K562 (cell line): ENCODE data around the gene SLA2. TPM values are rescaled to one million over a fixed set of nuclear protein-coding genes. Genes with fewer than 3 reads are reported as not detected.

Experiments
- CBX1 ChIP-seq: sonication (generic); IDR thresholded peaks from 2 replicates; pipeline ENCODE4 v1.6.1; 2016; ENCODE audit warnings: antibody characterized with exemption, low read depth, mild to moderate bottlenecking
- CCNT2 ChIP-seq: IDR thresholded peaks from 2 replicates; pipeline ENCODE4 v1.6.1; 2011; ENCODE audit warnings: borderline replicate concordance, low read depth, mild to moderate bottlenecking, moderate library complexity, mixed read lengths, low read length; ENCODE audit not compliant: insufficient read length; ENCODE audit errors: extremely low read depth
- CSDE1 ChIP-seq, 2 experiments: fragments of 450-650 bp; IDR thresholded peaks; 2 replicates each; pipeline ENCODE4 v1.6.1; 2016; ENCODE audit warnings: mild to moderate bottlenecking in 1 of 2
- FOSL1 ChIP-seq: fragments of 200-800 bp; sonication (Bioruptor generic); conservative IDR thresholded peaks from 2 replicates; pipeline ENCODE4 v1.6.1; 2016; ENCODE audit warnings: missing genetic modification characterization, missing compliant biosample characterization
- FOXA3 ChIP-seq, 2 experiments: fragments of 450-650 bp in 1 of 2; sonication (generic) in 1 of 2; formaldehyde crosslinking; IDR thresholded peaks in 1 of 2; conservative IDR thresholded peaks in 1 of 2; 2 replicates each; pipeline versions ENCODE4 v1.4.0 to v1.8.0; 2020 to 2022; ENCODE audit warnings: mild to moderate bottlenecking in 2 of 2, missing genetic modification reagents in 1 of 2
- GTF2A2 ChIP-seq: IDR thresholded peaks from 2 replicates; pipeline ENCODE4 v1.6.1; 2016; ENCODE audit warnings: mild to moderate bottlenecking, missing genetic modification characterization, missing compliant biosample characterization
- NONO ChIP-seq, 2 experiments: fragments of 200-400 bp in 1 of 2; fragments of 450-650 bp in 1 of 2; formaldehyde crosslinking in 1 of 2; IDR thresholded peaks; 2 replicates each; pipeline ENCODE4 v1.6.1; 2017; ENCODE audit warnings: low read depth in 2 of 2, mild to moderate bottlenecking in 2 of 2, moderate library complexity in 2 of 2, low read length in 1 of 2
- POLR2AphosphoS5 ChIP-seq: IDR thresholded peaks from 2 replicates; pipeline ENCODE4 v1.6.1; 2011; ENCODE audit warnings: mild to moderate bottlenecking, low read depth, low read length, moderate library complexity; ENCODE audit not compliant: control insufficient read depth, insufficient read depth
- POLR2B ChIP-seq: fragments of 450-650 bp; IDR thresholded peaks from 2 replicates; pipeline ENCODE4 v1.6.1; 2018; ENCODE audit warnings: low read depth; ENCODE audit not compliant: partially characterized antibody
- POU5F1 ChIP-seq: fragments of 150-350 bp; IDR thresholded peaks from 2 replicates; pipeline ENCODE4 v1.6.1; 2014; ENCODE audit warnings: borderline replicate concordance, low read length, low read depth, mild to moderate bottlenecking; ENCODE audit not compliant: partially characterized antibody
- RBM22 ChIP-seq: fragments of 200-400 bp; formaldehyde crosslinking; IDR thresholded peaks from 2 replicates; pipeline ENCODE4 v1.6.1; 2018; ENCODE audit warnings: low read length, low read depth; ENCODE audit not compliant: poor library complexity, severe bottlenecking
- SIN3B ChIP-seq: fragments of 450-650 bp; IDR thresholded peaks from 2 replicates; pipeline ENCODE4 v1.6.1; 2017; ENCODE audit warnings: low read depth, mild to moderate bottlenecking, moderate library complexity
- SUPT5H ChIP-seq: fragments of 450-650 bp; IDR thresholded peaks from 2 replicates; pipeline ENCODE4 v1.6.1; 2016
- TAF7 ChIP-seq: fragments of 450-650 bp; IDR thresholded peaks from 2 replicates; pipeline ENCODE4 v1.6.1; 2016; ENCODE audit warnings: missing genetic modification characterization, missing compliant biosample characterization
- ZNF143 ChIP-seq: sonication (generic); formaldehyde crosslinking; IDR thresholded peaks from 2 replicates; pipeline ENCODE4 v1.9.0; 2022; ENCODE audit warnings: mild to moderate bottlenecking, missing genetic modification reagents
- ZNF785 ChIP-seq: fragments of 250-450 bp; sonication (Bioruptor Pico); IDR thresholded peaks from 2 replicates; pipeline ENCODE4 v1.4.0; 2020; ENCODE audit warnings: mild to moderate bottlenecking
- ZSCAN29 ChIP-seq: fragments of 450-650 bp; IDR thresholded peaks from 2 replicates; pipeline ENCODE4 v1.6.1; 2017
- polyA plus RNA-seq, 8 experiments: library from polyadenylated mRNA; depleted of rRNA in 4 of 8; stranded (reverse) in 5 of 8; unstranded in 3 of 8; fragments of >200 nt; fragmentation: Nextera tagmentation in 2 of 8; fragmentation: Illumina TruSeq in 1 of 8; extraction: Ambion mirVana in 2 of 8; extraction: Trizol in 1 of 8; gene quantifications; 2 replicates each; pipeline versions ENCODE4 v1.2.1 to v1.2.3, GENCODE V29; 2011 to 2014; ENCODE audit warnings: inconsistent platforms in 1 of 8, missing spikeins in 1 of 8
- total RNA-seq, 7 experiments: library from RNA; depleted of rRNA in 6 of 7; stranded (reverse); fragments of >200 nt in 6 of 7; fragmentation: Illumina TruSeq in 2 of 7; extraction: Trizol in 2 of 7; gene quantifications; 2 replicates each; pipeline versions ENCODE4 v1.2.1 to v1.2.3, GENCODE V29; 2011 to 2021; ENCODE audit warnings: low replicate concordance in 1 of 7
- TF ChIP-seq, protein P1 (sequence below): fragments of 450-650 bp; IDR thresholded peaks from 2 replicates; pipeline ENCODE4 v1.7.1; 2018; ENCODE audit warnings: mild to moderate bottlenecking, low read depth; ENCODE audit not compliant: partially characterized antibody
- TF ChIP-seq, protein P2 (sequence below), 2 experiments: fragments of 250-450 bp in 1 of 2; fragments of 450-650 bp in 1 of 2; sonication (Bioruptor Pico) in 1 of 2; IDR thresholded peaks; 2 replicates each; pipeline versions ENCODE4 v1.6.1 to v1.8.0; 2016 to 2021; ENCODE audit warnings: mild to moderate bottlenecking in 2 of 2, moderate library complexity in 2 of 2, missing compliant biosample characterization in 1 of 2, missing genetic modification characterization in 1 of 2
- TF ChIP-seq, protein P3 (sequence below): fragments of 450-650 bp; IDR thresholded peaks from 2 replicates; pipeline ENCODE4 v1.6.1; 2016; ENCODE audit warnings: antibody characterized with exemption
- TF ChIP-seq, protein P4 (sequence below): fragments of 250-450 bp; sonication (Bioruptor Pico); IDR thresholded peaks from 2 replicates; pipeline ENCODE4 v1.4.0; 2020

SLA2 gene
- total and polyA plus RNA-seq, 9 of the 15 experiments (the other 6 are each of a cell fraction or from before 2014, with no cell fraction given): 0.07 TPM; not detected in 7

DNA sequence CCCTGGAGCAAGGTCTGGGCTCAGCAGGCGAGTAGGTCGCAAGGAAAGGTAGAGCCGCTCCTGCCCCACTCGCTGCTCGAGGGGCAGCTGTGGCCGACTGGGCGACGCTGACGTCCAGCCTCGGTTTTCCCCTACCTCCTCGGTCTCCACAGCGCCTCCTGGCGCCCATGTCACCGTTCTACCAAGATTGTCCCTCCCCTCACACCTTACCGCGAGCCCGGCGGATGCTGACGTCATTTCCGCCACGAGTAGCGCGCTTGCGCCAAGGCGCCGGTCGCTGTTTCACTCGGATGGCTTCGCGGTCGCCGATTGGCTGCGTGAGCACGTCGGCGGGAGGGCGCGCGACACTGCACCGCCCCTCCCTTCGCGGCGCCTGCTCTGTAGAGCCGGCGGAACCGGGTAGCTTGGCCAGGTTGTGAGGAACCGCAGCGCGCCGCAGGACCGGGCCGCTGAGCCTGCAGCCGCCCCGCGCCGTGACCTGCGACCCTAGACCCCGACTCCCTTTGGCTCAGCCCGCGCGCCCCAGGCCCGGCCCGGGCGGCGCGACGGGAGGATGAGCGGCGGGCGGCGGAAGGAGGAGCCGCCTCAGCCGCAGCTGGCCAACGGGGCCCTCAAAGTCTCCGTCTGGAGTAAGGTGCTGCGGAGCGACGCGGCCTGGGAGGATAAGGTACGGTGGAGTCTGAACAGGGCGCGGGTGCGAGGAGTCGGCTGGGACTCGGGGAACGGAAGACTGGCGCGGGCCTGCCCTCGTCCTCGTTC is 40.4 kb downstream of the SLA2 start, which contains the start of gene RAB5IF (continued):
- TF ChIP-seq RBM22: no peak
- TF ChIP-seq FOSL1: peak; percentile 67
- TF ChIP-seq POLR2AphosphoS5: peak; percentile 81
- TF ChIP-seq CSDE1 (IDR thresholded peaks at IDR 0.05): no peak
- peak; percentile 45 for TF ChIP-seq CCNT2
- peak; percentile 78 for TF ChIP-seq SIN3B
- TF ChIP-seq, protein P1, sequence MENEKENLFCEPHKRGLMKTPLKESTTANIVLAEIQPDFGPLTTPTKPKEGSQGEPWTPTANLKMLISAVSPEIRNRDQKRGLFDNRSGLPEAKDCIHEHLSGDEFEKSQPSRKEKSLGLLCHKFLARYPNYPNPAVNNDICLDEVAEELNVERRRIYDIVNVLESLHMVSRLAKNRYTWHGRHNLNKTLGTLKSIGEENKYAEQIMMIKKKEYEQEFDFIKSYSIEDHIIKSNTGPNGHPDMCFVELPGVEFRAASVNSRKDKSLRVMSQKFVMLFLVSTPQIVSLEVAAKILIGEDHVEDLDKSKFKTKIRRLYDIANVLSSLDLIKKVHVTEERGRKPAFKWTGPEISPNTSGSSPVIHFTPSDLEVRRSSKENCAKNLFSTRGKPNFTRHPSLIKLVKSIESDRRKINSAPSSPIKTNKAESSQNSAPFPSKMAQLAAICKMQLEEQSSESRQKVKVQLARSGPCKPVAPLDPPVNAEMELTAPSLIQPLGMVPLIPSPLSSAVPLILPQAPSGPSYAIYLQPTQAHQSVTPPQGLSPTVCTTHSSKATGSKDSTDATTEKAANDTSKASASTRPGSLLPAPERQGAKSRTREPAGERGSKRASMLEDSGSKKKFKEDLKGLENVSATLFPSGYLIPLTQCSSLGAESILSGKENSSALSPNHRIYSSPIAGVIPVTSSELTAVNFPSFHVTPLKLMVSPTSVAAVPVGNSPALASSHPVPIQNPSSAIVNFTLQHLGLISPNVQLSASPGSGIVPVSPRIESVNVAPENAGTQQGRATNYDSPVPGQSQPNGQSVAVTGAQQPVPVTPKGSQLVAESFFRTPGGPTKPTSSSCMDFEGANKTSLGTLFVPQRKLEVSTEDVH: peak; percentile 79
- no peak for TF ChIP-seq ZNF143 (CRISPR knock-in tag)
- TF ChIP-seq POLR2B: peak; percentile 88
- TF ChIP-seq, protein P2, sequence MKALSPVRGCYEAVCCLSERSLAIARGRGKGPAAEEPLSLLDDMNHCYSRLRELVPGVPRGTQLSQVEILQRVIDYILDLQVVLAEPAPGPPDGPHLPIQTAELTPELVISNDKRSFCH (CRISPR knock-in tag; IDR thresholded peaks at IDR 0.05): no peak
- TF ChIP-seq, protein P2 (tag; IDR thresholded peaks at IDR 0.05): peak; percentile 14; the same call in 1 of the 2 replicates
- TF ChIP-seq CBX1: peak; percentile 61; the same call in 1 of the 2 replicates
- TF ChIP-seq NONO (IDR thresholded peaks at IDR 0.05; ENCODE audit: low read depth in 2 of 2, low read length in 1 of 2): 0 out of 4 replicates have a peak, but pooled peaks have one; percentile 25 to 42
- TF ChIP-seq TAF7 (tag): peak; percentile 75
- TF ChIP-seq ZNF785 (CRISPR knock-in tag): no peak
- no peak for TF ChIP-seq GTF2A2
- peak; percentile 85 for TF ChIP-seq SUPT5H
- TF ChIP-seq, protein P3, sequence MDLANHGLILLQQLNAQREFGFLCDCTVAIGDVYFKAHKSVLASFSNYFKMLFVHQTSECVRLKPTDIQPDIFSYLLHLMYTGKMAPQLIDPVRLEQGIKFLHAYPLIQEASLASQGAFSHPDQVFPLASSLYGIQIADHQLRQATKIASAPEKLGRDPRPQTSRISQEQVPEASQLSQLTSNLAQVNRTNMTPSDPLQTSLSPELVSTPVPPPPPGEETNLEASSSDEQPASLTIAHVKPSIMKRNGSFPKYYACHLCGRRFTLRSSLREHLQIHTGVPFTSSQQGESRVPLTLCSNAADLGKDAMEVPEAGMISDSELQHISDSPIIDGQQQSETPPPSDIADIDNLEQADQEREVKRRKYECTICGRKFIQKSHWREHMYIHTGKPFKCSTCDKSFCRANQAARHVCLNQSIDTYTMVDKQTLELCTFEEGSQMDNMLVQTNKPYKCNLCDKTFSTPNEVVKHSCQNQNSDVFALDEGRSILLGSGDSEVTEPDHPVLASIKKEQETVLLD: peak; percentile 86
- TF ChIP-seq, protein P4, sequence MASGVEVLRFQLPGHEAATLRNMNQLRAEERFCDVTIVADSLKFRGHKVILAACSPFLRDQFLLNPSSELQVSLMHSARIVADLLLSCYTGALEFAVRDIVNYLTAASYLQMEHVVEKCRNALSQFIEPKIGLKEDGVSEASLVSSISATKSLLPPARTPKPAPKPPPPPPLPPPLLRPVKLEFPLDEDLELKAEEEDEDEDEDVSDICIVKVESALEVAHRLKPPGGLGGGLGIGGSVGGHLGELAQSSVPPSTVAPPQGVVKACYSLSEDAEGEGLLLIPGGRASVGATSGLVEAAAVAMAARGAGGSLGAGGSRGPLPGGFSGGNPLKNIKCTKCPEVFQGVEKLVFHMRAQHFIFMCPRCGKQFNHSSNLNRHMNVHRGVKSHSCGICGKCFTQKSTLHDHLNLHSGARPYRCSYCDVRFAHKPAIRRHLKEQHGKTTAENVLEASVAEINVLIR (CRISPR knock-in tag): peak; percentile 93
- peak; percentile 54; the same call in 1 of the 2 replicates for TF ChIP-seq ZSCAN29
- peak; percentile 87 for TF ChIP-seq POU5F1
- 0 out of 4 replicates have a peak, but pooled peaks of 1 of the 2 experiments have one; percentile 52 for TF ChIP-seq FOXA3 (CRISPR knock-in tag; conservative IDR thresholded peaks at IDR 0.05 in 1 of 2, IDR thresholded peaks at IDR 0.05 in 1 of 2)
